Measurements from ENCODE around the gene EDEM1.

GRCh38 chr3:5160940-5161858 lies 26.3 kb upstream of the EDEM1 start:
- TF ChIP-seq CTCF (IDR thresholded peaks at IDR 0.05) (no peak), EZH2 (IDR thresholded peaks at IDR 0.05; ENCODE audit: borderline replicate concordance, insufficient read depth, low read depth, low read length, poor library complexity, severe bottlenecking) (no peak)

Data from B cell (primary cell).